MM.1S (cell line): ENCODE data around the gene TMEM190.

ENCODE experiments used
- DNase-seq: peaks from one replicate; pipeline ENCODE4 v3.0.0-alpha.2; 2015
- H2AFZ ChIP-seq: fragments of 300-600 bp; sonication (generic); 2 replicates; pipeline ENCODE4 v1.6.0; 2016; ENCODE audit warnings: antibody characterized with exemption, low read length
- H3F3A ChIP-seq: fragments of 300-600 bp; sonication (generic); 2 replicates; pipeline ENCODE4 v1.6.1; 2016; ENCODE audit warnings: mild to moderate bottlenecking, antibody characterized with exemption, low read length, moderate library complexity, mixed read lengths; ENCODE audit not compliant: insufficient read depth
- H3K27ac ChIP-seq: fragments of 300-600 bp; sonication (generic); 2 replicates; pipeline ENCODE4 v1.5.1; 2016; ENCODE audit warnings: mild to moderate bottlenecking, low read length
- H3K27me3 ChIP-seq: fragments of 300-600 bp; sonication (generic); replicated peaks from 2 replicates; pipeline ENCODE4 v1.6.0; 2016; ENCODE audit warnings: low read length; ENCODE audit not compliant: insufficient read depth
- H3K36me3 ChIP-seq: fragments of 300-600 bp; sonication (generic); replicated peaks from 2 replicates; pipeline ENCODE4 v1.6.1; 2016; ENCODE audit warnings: mild to moderate bottlenecking, low read length, mixed read lengths; ENCODE audit not compliant: insufficient read depth
- H3K4me1 ChIP-seq: fragments of 300-600 bp; sonication (generic); 2 replicates; pipeline ENCODE4 v1.6.1; 2016; ENCODE audit warnings: low read length, mixed read lengths
- H3K4me2 ChIP-seq: fragments of 300-600 bp; sonication (generic); 2 replicates; pipeline ENCODE4 v1.6.0; 2016; ENCODE audit warnings: low read depth, low read length
- H3K4me3 ChIP-seq: fragments of 300-600 bp; sonication (generic); 2 replicates; pipeline ENCODE4 v1.5.1; 2016; ENCODE audit warnings: low read length, mixed read lengths
- H3K79me2 ChIP-seq: fragments of 300-600 bp; sonication (generic); 2 replicates; pipeline ENCODE4 v1.6.1; 2016; ENCODE audit warnings: mixed run types, low read length, mixed read lengths
- H3K9ac ChIP-seq: fragments of 300-600 bp; sonication (generic); 2 replicates; pipeline ENCODE4 v1.6.1; 2016; ENCODE audit warnings: low read length, mixed read lengths
- H3K9me2 ChIP-seq: fragments of 300-600 bp; sonication (generic); replicated peaks from 2 replicates; pipeline ENCODE4 v1.6.1; 2016; ENCODE audit warnings: mild to moderate bottlenecking, low read length, mixed read lengths; ENCODE audit not compliant: insufficient read depth
- H3K9me3 ChIP-seq: fragments of 300-600 bp; sonication (generic); replicated peaks from 2 replicates; pipeline ENCODE4 v1.6.1; 2016; ENCODE audit warnings: mild to moderate bottlenecking, low read length, mixed read lengths; ENCODE audit not compliant: insufficient read depth
- H4K20me1 ChIP-seq: fragments of 300-600 bp; sonication (generic); 2 replicates; pipeline ENCODE4 v1.6.1; 2016; ENCODE audit warnings: mild to moderate bottlenecking, low read length, moderate library complexity, mixed read lengths; ENCODE audit not compliant: insufficient read depth
- EZH2 ChIP-seq: fragments of 300-600 bp; sonication (generic); optimal IDR thresholded peaks from 2 replicates; pipeline ENCODE3; 2017; ENCODE audit warnings: low read depth, mild to moderate bottlenecking, antibody characterized with exemption, low read length, mixed read lengths
- EZH2phosphoT487 ChIP-seq: fragments of 300-600 bp; sonication (generic); IDR thresholded peaks from 2 replicates; pipeline ENCODE4 v1.6.1; 2018; ENCODE audit warnings: antibody characterized with exemption, low read length
- TF ChIP-seq, protein P1 (sequence below): fragments of 300-600 bp; sonication (generic); IDR thresholded peaks from 2 replicates; pipeline ENCODE4 v1.5.1; 2016; ENCODE audit warnings: antibody characterized with exemption, low read length, mixed read lengths

Gene TMEM190

DNA sequence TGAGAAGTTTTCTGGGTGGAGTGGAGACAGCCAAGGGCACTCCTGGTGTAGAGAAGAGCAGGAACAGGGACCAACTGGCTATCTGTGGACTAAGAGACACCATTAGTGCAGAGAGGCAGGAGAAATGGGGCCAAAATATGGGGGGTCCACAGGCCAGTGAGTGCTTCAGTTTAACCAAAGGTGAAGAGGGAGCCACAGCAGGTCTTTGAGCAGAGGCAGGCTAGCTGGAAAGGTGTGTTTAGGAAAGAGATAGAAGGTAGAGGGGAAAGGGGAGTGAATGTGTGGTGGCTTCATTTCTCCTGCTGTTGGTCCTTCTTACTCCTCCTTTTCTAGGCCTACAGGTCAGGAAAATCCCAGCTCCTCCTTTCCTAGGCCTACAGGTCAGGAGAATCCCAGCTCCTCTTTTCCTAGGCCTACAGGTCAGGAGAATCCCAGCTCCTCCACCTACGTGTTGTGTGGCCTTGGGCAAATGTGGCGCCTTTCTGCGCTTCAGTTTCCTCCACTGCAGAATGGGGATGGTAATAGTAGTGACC, 6.0 kb downstream of the TMEM190 start:
- Histone ChIP-seq H3K9ac (peak overlapping the region; percentile 74; the same call in 1 of the 2 replicates), H3K9me2 (no peaks in the 10 kb centered on the region), H3K4me3 (peak overlapping the region; percentile 68; the same call in 1 of the 2 replicates), H3K9me3 (no peaks in the 10 kb centered on the region), H3K27me3 (no peaks in the 10 kb centered on the region), H3K79me2 (peaks cover 48% of the 10 kb centered on the region), H3F3A (peaks cover 35% of the 10 kb centered on the region), H2AFZ (no peak overlapping the region), H3K36me3 (peaks cover 9% of the 10 kb centered on the region; the same call in 1 of the 2 replicates), H3K4me1 (peaks cover 29% of the 10 kb centered on the region), H3K4me2 (peak overlapping the region; percentile 63; the same call in 1 of the 2 replicates), H4K20me1 (peaks cover 15% of the 10 kb centered on the region), H3K27ac (no peak overlapping the region)
- TF ChIP-seq EZH2phosphoT487 (no peak), EZH2 (no peak)
- TF ChIP-seq, protein P1, sequence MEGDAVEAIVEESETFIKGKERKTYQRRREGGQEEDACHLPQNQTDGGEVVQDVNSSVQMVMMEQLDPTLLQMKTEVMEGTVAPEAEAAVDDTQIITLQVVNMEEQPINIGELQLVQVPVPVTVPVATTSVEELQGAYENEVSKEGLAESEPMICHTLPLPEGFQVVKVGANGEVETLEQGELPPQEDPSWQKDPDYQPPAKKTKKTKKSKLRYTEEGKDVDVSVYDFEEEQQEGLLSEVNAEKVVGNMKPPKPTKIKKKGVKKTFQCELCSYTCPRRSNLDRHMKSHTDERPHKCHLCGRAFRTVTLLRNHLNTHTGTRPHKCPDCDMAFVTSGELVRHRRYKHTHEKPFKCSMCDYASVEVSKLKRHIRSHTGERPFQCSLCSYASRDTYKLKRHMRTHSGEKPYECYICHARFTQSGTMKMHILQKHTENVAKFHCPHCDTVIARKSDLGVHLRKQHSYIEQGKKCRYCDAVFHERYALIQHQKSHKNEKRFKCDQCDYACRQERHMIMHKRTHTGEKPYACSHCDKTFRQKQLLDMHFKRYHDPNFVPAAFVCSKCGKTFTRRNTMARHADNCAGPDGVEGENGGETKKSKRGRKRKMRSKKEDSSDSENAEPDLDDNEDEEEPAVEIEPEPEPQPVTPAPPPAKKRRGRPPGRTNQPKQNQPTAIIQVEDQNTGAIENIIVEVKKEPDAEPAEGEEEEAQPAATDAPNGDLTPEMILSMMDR = no peak
- no peak for DNase-seq

DNA sequence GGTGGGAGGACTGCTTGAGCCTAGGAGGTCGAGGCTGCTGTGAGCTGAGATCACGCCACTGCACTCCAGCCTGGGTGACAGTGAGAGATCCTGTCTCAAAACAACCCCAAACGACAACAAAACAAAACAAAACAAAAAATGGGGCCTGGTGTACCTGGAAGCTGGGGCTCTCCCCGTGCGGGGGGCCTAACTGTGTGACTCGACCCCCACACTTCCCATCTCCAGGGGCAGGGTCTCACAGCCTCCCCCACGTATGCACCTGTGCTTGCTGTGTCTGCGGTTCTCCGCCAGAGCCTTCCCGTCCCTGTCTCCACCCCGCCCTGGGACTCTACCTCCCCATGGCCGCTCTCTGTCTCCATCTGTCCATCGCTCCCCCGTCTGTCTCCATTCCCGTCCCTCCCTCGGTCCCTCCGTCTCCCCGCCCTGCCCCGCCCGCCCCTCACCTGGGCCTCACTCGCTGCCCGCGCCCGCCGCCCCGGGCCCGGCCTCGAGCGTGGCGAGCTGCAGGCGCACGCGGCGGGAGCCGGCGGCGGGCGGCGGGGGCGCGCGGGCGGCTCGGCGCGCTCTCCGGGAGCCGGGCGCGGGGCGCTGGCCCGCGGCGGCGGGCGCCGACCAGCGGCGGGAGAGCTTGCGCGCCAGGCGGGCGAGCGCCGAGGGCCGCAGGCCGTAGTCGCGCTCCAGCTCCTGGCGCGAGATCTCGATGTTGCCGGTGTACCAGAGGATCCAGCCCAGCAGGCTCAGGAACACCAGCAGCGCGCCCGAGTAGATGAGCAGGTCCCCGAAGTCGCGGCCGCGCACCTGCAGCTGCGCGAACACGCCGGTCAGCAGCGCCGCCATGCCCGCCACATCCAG, 6.9 kb downstream of the TMEM190 start:
- peak; percentile 69 for DNase-seq
- Histone ChIP-seq H3K9me3 (no peaks in the 10 kb centered on the region), H3K4me3 (peak overlapping the region; percentile 68), H3K27me3 (no peaks in the 10 kb centered on the region), H3K4me1 (peaks cover 29% of the 10 kb centered on the region), H3K27ac (peak overlapping the region; percentile 52; the same call in 1 of the 2 replicates), H2AFZ (no peak overlapping the region), H3K36me3 (peaks cover 17% of the 10 kb centered on the region), H3K4me2 (peak overlapping the region; percentile 63), H3K9ac (peak overlapping the region; percentile 74), H3K9me2 (no peaks in the 10 kb centered on the region), H4K20me1 (peaks cover 24% of the 10 kb centered on the region), H3F3A (peaks cover 45% of the 10 kb centered on the region), H3K79me2 (peaks cover 57% of the 10 kb centered on the region)
- TF ChIP-seq, protein P1 = no peak
- no peak for TF ChIP-seq EZH2
- no peak for TF ChIP-seq EZH2phosphoT487

- peak; percentile 72 for DNase-seq
- Histone ChIP-seq H3K27me3 (no peaks in the 10 kb centered on the region), H3F3A (peaks cover 53% of the 10 kb centered on the region), H4K20me1 (peaks cover 32% of the 10 kb centered on the region), H3K4me3 (peak within 1 kb of the TSS; percentile 91), H3K9me2 (no peaks in the 10 kb centered on the region), H3K9ac (peak within 1 kb of the TSS; percentile 94), H3K27ac (peak within 1 kb of the TSS; percentile 85), H3K4me2 (peak within 1 kb of the TSS; percentile 98), H3K79me2 (peaks cover 65% of the 10 kb centered on the region), H2AFZ (peak within 1 kb of the TSS; percentile 74), H3K9me3 (no peaks in the 10 kb centered on the region), H3K36me3 (peaks cover 19% of the 10 kb centered on the region), H3K4me1 (peaks cover 29% of the 10 kb centered on the region)
- TF ChIP-seq, protein P1 = no peak
- TF ChIP-seq EZH2 (no peak), EZH2phosphoT487 (no peak)
Observed at GRCh38 chr19:55384131-55384919, 7.7 kb downstream of the TMEM190 start, which contains the start of gene TMEM238. Gene TMEM238 (minus strand): TSS chr19:55384292. CDS start chr19:55384259, 33 bp downstream.
